GOT3 (cell line): ENCODE results near the gene MFRP.

Experiments used
- DNase-seq: peaks from one replicate; lab custom pipeline; 2025; ENCODE audit warnings: mixed read lengths; lab: John Stamatoyannopoulos, UW

MFRP gene

DNA sequence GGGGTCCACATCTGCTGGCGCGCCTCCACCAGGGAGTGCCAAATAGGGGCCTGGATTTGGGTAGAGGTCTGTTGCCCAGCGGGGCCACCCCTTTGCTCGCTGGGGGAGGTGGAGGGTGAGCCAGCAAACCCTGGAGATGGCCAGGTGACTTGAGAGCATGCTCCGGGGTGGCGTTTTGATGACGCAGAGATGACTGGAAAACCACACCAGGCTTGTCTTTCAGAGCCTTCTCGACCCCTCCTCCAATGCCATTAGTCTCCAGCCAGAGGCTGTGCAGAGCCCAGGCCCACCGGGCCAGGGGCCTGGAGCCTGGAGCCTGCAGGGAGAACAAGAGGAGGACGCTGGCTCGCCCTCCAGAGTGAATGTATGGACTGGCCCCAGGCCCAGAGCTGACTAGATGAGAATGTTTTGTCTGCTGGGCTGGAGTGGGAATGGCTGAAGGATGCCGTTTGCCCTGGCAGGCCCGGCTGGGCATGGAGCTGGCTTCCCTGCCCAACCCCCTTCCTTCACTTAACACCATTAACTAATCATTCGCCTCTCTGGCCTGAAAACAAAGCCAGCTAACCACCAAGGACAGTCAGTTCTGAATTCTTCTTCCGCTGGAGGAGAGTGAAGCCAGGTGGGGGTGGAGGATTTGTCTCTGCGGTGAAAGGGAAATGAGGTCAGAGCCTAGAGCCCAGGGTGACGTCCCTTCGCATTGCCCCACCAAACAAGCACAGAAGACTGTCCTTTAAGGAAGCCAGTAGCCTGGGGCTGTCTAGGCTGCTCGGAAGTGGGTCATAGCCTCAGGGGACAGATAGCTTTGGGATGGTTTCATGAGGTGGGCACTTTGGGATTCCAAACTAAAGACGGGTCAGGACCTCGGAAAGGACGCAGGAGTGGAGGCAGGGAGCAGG lies 28.0 kb downstream of the MFRP start:
- DNase-seq = no peak

DNA sequence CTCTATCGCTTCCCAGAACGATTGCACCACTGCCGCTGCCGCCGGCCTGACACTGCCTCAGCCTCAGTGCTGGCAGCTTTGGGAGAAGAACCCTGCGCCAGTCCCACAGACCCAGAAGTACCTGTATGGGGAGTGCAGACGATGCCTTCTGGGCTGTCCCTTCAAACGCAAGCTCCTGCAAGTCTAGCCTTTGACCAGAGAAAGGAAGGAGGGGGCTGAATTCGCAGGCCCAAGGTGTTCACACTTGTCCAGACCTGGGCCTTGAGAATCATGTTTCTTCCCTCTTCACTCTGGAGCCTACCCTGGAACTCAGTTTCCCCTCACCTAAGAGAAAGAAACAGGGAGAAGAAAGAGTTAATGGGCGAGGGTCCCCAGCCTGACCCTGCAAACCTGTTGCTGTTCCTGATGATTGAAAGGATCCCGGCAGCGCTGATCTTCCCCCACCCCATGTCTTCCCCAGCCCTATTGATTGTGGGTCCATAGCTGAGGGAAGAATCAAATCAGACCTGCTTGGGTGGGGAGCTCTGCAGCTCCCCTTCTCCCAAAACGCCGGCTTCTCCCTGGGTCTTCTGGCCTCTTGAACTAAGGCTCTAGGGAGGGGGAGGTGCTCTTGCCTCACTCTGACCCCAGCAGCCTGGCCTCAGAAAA lies 28.8 kb downstream of the MFRP start:
- DNase-seq = no peak

DNA sequence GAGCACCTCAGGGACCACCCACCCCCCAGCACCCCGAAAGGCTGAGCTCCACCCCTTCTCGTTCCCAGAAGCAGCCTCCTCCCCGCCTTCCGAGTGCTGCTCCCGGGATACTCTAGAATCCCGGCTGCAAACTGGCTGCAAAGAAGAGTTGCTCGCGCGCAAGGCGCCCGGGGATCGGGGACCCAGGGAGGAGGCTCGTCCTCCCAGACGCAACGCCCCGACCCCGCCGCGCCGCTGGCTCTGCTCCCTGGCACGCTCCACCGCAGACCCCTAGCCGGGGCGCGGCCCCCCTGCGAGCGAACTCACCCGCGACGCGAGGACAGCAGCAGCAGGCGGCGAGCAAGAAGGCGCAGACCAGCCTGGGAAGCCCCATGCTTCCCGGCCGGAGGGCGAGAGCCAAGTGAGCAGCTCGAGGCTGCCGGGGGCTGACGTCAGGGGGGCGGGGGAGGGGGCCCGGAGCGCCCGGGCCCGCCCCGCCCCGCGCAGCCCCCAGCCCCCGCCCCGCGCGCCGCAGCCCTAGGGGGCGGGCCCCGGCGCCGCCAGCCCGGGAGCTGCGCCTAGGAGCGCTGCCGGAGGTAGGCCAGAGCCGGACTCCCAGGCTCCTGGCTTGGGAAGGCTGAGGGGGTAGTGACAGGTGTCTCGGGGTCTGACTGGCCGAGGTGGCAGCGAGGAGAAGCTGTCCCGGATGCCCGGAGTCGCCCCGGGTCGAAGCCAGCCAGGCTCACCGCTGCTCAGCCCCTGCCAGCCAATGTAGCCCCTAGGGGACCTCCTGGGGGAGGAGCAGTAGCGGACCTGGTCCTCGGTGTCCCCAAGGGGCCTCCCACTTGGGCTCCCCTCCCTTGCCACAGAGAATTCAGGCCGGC lies 29.5 kb downstream of the MFRP start, which contains the start of gene MCAM:
Gene MCAM (minus strand): TSS at position 402 of the 863 bp plus-strand sequence. CDS start 29 bp downstream, at position 373.
- DNase-seq = no peak

DNA sequence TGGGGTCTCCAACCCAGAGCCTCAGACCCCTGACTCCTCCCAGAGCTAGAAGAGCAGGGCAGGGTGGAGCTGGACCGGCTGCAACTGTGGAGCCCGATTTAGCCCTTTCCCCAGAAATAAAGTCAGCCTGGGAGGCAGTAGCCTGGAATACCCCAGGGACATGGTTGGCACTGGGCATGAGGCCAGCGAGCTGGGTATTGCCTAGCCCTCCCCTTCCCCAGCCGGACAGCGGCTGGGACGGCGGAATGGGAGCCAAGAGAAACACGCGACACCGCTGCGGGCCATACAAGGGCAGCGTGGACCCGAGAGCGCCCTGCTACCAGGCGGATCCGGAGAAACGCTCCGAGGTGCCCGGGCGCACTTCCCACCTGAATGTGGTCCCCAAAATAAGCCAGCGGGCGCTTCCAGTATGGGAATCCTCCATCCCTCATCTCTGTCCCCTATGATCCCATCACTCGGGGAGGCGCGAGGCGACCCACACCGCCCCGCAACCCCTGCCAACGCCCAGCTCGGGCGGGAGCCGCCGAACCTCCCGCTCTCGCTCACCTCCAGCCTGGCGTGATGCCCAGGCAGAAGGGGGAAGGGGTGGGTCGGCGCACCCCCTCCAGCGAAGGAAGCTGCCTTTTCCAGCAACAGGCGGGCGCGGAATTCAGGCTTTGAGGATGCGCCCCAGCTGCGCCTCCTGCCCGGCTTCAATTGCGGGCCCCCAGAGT lies 30.3 kb downstream of the MFRP start:
- DNase-seq = no peak

DNA sequence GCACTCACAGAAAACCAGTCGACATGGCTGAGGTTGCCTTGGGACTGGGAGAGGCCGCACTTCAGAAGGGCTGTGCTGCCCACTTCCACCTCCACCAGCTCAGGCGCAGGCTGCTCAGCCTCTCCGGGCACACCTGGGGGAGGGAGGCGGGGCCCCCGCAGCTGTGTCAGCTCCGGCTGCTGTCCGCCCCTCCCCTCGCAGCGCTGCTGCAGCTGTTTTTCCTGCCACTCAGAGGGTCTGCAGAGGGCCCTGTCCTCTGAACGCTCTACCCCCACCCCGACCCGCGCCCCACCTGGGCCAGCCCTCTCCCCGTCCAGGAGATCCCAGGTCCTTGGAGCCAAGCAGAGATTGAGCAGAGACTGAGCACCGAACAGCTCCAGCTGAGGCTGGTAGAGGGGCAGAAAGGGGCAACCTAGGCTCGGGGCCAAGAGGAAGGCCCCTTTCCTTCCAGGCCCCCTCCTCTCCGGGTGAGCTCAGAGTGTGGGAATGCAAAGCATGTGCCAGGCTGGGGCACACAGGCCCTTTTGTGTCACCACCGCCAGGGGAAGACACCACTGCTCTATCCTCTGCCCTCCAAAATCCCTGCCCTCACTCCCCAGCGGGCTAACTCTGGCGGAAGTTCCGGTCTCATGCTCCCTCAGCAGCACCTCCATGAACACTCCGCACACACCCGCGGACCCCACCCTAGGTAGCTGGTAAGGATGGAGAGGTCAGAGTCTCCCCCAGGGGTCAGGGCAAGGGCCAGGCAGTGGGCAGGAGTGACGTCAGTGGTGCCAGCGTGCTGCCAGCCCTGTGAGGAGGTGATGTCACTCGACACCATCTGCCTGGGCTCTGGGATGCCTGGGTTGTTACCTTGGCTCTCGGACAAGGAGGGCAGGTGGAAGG lies 31.1 kb downstream of the MFRP start:
- DNase-seq = no peak

DNA sequence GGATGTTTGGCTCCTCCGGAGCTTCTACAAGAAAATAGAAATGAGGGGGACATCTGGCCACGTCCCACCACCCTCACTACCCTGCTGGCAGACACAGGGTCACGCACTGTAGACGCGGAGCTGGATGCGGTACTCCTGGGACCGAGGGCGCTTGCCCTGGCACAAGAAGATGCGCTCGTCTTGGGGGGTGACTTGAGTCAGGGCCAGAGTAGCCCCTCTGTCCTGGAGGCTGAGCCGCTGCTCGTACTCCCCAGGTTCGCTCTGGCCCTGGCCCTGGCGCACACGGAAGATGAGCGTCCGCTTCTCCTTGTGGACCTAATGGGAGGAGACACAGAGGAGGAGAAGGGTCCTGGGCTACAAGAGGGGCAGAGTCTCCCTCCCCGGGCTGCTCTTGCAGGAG lies 31.8 kb downstream of the MFRP start:
- no peak for DNase-seq

DNA sequence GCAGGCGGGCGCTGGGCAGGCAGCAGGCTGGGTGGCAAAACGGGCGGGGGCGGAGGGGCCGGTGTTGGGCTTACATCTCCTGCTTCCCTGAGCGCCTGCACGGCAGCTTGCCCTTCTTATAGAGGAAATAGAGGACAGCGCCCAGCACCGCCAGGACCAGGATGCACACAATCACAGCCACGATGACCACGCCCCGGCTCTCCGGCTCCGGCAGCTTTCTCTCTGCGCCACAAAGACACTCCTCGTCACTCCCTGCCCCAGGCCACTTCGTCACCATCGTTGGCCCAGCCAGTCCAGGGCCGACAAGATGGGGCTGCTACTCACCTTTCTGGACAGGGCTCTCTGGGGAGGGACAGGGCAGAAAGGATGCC lies 35.8 kb downstream of the MFRP start:
- DNase-seq = no peak

DNA sequence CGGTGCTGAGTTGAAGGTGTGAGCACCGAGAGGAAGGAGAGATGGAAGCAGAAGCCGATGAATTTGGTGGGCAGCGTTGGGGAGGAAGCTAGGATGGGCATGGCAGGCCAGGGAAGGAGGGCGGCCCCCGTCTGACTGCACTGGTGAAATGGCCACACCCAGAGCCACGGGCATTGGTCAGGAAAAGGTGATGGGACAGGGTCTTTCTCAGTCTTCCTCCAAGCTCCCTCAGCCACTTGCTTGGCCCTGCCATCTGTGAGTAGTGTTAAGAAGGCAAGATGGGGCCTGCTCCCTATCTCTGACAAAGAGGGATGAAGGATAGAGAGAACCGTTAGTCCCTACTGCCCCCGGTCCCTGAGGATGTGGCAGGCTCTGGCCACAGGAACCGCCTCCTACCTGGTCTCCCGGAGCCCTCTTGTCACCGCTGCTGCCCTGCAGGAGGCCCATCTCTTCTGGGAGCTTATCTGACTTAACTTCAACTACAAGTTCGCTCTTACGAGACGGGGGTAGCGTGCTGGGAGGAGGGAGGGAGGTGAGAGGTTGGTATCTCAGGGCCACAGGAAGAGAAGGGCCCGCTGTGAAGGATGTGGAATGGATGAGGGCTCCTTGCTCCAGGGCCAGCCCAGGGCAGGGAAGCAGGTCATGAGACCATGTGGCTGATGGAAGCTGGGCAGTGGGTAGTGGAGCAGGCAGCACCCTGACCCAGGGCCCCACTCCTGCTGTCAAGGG lies 36.4 kb downstream of the MFRP start:
- DNase-seq = no peak

DNA sequence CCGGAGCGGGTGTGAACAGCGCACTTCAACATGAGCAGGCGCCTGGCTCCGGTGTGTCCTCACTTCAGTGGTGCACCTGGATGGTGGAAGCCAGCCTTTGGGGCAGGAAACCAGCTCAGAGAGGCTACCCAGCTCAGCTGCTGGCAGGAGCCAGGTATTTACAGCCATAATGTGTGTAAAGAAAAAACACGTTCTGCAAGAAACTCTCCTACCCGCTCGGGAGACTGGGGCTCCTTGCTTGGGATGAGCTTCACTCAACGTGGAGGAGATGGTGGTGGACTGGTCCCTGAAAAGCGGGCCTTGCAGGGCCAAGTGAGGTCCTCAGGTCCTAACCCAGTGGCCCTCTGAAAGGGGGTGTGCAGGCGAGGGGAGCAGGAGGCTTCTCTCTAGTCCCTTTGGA lies 37.1 kb downstream of the MFRP start:
- no peak for DNase-seq

DNA sequence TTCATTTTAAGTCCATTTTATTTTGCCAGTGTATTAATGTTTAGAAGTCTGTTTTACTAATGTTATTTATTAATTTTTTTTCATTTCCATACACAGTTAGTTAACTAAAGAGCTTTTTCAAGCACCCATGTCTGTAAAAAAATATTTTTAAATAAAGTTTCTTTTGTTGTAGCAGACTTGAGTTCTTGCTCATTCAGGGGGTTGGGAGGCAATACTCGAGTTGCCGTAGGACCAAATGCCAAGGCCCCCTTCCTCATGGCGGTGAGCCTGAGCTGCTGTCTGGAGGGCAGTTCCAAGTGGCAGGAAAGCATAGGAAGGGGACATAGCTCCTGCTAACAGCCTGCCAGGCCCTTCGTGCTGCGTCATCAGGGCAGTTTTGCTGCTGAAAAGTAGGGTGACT lies 38.5 kb downstream of the MFRP start:
- DNase-seq = no peak

DNA sequence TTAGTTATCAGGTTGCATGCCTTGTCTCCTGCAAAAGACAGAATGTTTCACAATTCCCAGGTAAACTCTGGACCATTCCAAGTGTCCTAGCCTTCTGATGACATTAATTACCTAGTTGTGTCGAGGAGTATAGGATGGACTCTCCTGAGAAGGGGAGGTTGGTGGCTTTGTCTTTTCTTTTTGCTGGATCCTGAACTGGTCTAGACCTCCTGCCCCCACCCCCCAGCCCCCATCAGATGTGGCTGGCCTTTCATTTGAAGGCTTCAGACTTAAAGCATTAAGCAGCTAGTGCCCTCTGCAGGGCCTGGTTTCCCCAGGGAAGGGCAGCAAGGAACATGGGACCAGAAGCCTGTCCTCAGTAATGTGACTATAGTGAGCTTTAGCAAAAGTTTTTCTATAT lies 39.3 kb downstream of the MFRP start:
- no peak for DNase-seq

DNA sequence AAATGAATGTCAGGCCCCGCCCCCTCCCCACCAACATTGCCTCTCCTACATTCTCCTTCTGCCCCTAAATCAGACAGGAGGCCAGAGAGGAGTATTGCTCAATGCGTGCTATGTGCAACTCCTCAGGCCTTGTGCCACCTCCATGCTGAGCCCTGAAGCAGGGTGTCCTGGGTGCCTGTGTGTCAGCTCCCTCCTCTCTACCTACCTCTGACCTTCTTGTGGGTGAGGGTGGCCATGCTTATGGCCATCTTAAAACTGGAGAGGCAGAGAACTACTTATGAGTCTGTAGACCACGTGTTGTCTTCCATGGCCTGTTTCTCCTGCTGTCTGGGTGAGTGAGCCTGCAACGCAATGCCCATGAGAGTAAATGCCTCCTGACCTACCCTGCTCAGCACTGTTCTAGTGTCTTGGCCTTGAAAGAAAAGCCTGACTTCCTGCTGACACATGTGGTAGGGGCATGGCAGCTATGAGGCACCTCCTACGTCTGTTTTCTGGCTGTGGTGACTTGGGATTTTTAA lies 40.1 kb downstream of the MFRP start:
- no peak for DNase-seq

DNA sequence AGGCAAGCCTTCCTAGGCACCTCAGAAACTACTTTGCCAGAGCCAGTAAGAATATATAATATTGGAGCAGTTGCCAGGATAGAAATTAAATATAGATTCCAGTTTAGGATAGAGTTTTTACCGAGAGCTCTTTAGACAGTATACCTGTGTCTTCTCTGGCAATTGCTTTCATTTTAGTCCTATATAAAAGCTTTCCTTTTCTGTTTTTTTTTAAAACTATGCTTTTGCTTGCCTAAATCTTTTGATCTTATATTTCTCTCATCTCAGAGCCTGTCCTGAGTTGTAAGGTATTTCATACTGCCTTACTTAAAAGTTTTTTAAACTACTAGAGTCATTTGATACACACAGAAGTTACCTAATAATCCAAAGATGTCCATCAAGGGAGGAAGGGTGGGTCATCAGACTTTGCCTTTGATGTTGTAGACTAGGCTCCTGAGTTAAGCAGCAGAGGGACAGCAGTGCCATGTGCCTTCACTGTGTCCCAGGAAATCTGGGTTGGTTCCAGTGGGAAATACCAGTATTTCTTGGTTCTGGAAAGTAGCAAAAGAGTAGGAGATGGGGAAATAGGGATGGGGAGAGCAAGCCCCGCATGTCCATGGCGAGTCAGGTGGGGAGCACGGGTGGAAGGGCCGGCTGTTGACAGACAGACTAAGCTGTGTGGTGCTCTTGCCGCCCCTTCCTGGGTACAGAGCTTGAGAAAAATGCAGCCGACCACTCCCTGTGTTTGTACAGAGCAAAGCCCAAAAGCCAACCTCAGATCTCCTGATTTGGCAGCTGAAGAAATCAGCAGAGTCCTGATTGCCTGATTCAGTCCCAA lies 40.7 kb downstream of the MFRP start:
- no peak for DNase-seq

DNA sequence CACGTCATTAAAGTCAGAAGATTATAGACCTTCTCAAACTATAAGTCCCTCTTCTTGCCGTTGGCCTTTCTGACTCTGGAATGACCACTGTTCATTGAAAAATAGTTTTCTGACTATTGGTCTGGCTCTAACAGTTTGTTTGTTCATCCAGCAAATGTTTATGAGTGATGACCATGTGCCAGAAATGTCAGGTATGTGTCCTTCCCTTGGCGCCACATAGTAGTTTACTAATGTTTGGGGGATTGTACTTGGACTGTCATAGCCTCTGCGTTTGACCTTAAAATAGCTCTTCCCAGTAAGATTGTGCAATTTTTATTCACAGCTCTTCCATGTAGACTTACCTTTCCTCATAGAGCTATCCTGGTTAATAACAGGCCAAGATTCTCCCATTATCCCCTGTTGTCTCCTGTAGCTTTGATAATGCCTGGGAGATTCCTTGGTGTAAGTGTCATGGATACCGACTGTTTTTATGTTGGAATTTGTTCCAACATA lies 43.2 kb downstream of the MFRP start:
- no peak for DNase-seq

DNA sequence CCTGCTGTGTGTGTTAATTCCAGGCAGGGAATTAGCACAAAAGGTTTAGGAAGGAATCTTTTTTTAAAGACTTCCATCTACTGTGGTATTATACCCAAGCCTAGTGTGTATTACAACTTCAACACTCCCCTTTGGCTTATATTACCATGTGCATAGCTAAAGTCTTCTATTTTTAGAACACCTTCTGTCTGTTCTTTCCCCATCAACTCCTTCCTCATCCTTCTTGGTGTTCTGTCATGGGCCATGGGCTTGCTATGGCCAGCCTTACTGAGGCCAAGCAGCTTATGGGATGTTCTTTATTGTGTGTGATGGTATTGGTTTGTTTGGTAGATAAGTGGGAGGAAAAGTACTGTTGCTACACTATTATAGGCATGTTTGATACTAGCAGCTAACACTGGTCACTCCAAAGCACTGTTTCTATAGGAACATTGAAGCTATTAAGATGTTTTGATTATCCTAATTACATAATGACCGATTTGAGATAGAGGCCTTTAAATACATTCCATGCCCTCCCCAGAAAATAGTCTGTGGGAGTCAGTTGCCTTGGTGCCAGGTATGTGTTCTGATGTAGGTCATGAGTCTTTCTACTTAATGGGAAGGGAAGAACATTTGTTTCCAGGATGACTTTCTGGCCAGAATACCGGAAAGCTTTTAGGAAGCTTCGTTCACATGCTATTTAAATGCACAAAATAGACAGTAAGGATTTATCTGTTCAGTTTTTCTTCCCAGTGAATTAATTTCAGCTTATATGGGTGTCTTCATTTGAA lies 46.1 kb downstream of the MFRP start:
- DNase-seq = no peak

DNA sequence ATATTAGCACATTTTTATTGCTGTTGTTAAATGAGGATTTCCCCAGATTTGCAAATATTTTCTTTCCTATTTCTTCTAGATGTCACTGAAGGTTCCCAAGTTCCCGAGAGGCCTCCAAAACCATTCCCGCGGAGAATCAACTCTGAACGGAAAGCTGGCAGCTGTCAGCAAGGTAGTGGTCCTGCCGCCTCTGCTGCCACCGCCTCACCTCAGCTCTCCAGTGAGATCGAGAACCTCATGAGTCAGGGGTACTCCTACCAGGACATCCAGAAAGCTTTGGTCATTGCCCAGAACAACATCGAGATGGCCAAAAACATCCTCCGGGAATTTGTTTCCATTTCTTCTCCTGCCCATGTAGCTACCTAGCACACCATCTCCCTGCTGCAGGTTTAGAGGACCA lies 47.1 kb downstream of the MFRP start:
- DNase-seq = no peak

DNA sequence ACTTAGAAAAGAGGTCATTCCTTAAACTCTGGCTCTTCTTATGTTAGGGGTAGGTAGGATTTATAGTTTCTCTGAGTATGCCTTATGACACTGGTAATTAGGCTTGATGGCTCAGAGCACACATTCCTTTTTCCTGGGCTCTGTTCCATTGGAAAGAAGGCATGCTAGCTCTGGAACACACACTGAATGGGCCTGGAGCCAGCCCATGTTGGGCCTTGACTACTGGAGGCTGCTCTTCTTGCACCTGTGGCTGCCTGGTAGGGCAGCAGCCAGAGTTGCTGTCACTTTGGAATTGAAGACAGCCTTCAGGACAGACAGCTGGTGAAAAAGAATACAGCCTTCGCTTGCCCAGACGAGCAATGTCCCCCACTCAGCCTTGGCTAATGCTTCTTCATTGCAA lies 47.8 kb downstream of the MFRP start:
- DNase-seq = no peak

DNA sequence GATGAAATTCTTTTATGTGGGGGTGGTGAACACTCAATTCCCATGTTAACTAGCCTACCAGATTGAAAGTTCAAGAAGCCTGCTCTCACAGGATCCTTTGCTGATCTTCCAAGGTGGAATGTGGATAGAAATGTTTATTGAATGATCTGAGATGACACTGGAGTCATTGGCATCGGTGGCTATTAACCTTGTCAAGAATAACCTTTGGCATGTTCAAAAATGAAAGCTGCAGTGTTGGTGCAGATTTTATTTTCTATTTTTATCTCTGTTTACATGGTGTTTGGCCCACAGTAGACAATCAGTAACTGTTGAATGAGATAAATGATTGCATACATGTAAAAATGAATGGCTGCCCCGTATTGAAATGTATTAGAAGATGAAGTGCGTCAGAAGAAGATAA lies 48.6 kb downstream of the MFRP start:
- DNase-seq = no peak
